HG02973 (cell line): Measurements from ENCODE around the gene MTHFSD.
"Not testable (repeated sequence)": the region's sequence is repeated elsewhere in the genome, so short reads cannot be mapped to it uniquely, and the experiment has no call there.

ENCODE experiments used
- ATAC-seq: cut with Tn5 transposase; IDR thresholded peaks from one replicate; pipeline ENCODE4 v1.9.1; 2021; ENCODE audit warnings: moderate library complexity; ENCODE audit not compliant: unreplicated experiment

The MTHFSD gene, protein sequence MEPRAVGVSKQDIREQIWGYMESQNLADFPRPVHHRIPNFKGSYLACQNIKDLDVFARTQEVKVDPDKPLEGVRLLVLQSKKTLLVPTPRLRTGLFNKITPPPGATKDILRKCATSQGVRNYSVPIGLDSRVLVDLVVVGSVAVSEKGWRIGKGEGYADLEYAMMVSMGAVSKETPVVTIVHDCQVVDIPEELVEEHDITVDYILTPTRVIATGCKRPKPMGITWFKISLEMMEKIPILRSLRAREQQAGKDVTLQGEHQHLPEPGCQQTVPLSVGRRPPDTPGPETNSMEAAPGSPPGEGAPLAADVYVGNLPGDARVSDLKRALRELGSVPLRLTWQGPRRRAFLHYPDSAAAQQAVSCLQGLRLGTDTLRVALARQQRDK

DNA sequence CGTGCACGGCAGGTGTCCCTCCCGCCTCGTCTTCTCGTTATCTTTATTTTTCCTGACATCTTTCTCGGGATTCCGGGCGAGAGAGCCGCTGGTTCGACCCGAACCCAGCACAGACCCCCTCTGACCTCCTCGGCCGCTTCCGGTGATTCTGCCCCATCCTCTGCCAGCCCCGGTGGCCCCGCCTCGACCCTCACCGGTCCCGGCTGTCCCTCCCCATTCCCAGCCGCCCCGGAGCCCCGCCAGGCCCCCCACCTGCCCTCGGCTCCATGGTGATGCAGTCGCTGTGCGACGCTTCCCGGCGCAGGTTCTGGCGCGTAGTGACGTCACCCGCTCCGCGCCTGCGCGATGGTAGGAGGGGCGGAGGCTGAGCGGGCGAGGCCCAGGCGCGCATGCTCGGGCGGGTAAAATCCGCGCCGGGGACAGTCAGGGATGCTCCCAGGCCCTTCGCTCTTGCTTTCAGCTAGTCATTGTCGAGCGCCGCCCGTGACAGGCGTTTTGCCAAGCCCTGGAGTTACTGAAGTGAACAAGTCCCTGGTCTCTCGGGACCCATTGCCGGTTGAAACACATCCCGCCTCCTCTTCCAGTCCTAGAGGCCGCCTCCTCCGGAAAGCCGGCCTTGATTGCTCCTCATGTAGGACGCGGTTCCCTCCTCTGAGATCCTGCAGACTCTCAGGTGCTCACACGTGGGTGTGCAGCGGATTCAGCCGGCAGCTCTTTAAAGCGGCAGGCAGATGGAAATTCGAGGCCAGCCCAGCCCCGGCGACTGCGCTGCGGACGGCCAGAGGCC is at the start of gene MTHFSD:
Gene MTHFSD, minus strand, starts transcription at position 319 of the 787 bp plus-strand sequence. Its CDS starts 51 bp downstream, at position 268.
- ATAC-seq = peak; percentile 76

DNA sequence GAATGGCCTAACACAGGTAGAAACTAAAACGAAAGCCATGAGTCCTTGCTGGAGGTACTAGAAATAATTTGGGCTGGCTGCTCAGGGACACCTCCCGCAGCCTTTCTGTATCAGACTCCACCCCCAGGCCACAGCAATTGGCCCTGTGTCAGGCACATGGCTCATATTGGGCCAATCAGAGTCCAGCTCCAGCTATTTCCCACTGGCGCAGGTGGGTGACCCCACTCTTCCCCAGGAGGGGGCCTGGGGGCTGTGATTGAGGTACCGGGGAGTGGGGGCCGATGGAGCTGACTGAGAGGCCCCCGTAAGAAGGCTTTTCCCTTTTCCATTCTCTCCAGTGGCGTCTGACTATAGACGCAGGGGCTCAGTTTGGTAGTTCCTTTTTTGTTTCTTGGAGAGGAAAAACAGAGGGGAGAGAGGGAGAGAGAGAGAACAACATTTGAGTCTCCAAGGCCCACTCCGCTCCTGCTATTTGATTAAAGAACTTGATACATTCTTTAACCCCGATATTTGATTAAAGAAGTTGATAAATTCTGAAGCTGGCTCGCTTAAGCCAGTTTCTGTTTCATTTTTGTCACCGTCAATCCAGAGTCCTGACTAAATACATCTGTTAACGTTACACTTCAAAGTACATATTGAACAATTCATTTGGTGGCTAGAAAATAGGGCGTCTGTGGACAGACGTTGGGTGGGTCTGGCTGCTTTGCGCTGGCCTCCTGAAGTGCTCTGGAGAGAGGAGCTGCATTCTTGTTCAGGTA is 49.6 kb upstream of the MTHFSD start:
- ATAC-seq = no peak

DNA sequence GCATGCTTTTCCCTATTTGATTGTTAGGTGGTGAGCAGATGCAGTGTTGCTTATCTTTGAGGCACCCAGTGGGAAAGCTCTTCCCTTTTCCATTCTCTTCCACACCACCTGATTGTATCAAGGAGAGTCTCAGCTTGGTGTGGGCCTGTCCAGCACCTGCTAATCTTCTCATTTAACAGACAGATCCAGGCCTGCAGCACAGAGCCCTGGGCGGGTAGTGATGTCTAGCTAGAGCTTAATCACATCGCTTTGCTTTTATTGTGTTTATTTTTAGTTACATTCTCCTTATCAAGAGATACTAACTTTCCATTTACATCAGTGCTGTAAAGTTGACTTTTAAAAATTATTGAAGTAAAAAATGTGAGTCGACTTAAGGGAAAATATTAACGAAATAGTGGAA is 47.5 kb upstream of the MTHFSD start:
- no peak for ATAC-seq

GRCh38 chr16:86601356-86601755 is 46.3 kb upstream of the MTHFSD start:
- ATAC-seq = no peak

DNA sequence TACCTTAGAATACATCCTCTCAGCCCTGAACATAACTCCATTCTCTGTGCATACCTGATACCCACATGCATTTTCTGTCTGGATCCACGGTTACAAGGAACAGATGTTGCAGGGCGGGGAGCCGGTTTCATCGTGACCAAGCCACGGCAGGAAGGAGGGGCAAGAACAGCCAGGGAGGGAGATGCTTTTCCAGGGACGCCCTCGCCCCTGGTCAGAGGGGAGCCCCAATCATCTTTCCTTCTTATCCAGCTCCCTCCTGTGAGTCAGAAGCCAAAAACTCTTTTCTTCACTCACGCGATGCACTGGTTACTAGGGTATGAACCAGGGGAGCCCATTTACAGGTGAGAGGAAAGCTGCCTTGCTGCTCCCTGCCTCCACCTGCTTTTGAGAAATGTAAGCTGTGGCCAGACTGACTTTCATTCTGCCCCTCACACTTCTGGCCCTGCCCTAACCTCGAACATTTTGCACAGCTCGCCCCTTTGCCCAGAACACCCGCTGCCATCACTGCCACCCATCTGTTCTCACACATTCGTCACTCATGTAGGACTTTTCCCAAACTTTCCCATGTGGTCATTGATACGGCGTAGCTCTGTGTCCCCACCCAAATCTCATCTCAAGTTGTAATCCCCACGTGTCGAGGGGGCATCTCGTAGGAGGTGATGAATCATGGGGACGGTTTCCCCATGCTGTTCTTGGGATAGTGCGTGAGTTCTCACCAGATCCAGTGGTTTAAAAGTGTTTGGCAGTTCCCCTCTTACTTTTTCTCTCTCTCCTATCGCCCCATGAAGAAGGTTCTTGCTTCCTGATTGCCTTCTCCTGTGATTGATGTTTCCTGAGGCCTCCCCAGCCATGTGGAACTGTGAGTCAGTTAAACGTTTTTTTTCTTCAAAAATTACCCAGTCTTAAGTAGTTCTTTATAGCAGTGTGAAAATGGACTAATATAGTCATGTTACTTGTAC is 43.9 kb upstream of the MTHFSD start:
- ATAC-seq = no peak

- no peak for ATAC-seq
Measured at GRCh38 chr16:86597880-86598606, 43.0 kb upstream of the MTHFSD start.

DNA sequence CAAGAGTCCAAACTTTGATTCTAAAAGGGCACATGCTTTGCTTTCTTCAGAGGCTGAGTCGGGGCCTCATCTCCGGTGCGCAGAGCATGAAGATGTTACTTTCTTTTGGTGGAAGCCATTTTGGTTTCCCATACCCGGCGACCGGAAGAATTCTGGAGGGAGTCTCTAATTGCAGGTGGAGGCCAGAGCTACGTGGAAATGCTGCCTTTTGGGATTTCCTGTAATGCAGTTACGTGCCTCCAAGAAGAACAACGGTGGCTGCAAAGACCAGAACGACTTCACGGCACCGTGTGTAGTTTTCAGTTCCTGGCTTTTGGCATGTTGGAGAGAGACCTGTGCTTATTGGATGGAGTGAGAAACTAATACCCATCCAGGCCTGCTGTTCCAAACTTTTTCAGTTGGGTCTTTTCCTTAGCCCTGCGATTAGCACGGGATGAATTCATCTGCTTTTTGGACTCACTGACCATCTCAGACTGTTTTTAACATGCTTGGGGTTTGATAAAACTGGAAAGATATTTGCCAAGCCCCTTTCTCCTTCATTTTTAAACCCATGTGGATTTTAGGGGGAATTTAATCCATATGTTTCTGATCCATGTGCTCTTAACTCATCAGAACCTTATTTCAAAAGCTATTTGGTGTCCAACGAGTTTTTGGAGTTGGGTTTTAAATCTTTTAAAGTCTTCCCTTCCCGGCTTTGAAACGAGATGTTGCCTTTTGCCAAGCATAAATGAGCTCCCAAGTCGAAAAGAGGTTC is 42.3 kb upstream of the MTHFSD start:
- no peak for ATAC-seq

- ATAC-seq = no peak
Measured at GRCh38 chr16:86595983-86596605, 41.1 kb upstream of the MTHFSD start.

DNA sequence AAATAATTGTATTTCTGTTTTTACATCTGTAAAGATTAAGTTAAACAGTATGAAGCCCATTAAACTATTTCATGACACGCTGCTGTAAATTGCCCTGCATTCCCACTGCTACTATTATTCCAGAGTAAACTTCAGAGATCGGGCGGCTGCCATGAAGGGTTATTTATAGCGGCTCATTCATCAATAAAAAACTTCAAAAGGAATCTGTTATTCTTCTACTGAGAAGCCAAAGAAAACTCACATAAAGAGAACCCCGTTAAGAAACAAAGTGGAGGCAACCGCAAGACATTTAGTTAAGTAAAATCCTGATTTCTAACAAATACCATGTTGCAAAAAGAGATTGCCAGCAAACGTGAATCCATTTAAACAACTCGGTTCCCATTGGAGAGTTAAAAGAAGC is 39.7 kb upstream of the MTHFSD start:
- no peak for ATAC-seq

- ATAC-seq = no peak
Measured at GRCh38 chr16:86593913-86594620, 39.0 kb upstream of the MTHFSD start.

- ATAC-seq = no peak
Measured at GRCh38 chr16:86591270-86591669, 36.2 kb upstream of the MTHFSD start.

DNA sequence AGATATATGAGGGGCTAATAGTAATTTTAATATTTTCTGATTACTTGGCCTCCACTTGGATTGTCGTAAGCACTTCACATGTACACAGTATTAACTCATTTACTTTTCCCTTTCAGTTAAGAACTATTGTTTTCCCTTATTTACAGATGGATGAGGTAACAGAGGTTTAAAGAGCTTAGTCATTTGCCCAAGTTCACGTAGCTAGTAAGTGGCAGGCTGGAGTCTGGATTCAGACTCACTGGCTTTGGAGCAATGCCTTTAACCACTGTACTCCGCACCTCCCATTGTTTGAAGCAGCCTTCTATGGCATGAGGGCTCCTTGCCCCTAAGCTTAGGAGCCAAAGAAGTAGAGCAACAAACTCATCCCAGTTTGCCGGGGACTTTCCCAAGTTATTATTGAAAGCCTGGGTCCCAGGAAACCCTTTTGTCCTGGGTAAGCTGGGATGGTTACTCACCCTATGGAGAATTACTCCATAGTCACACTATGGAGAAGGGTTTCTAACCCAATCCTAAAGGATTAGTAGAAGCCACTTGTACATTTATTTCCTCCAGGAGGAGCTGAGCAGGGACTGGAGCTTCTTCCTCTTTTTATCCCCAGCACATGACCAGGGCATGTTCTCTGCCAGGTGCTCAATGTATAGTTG is 35.6 kb upstream of the MTHFSD start:
- ATAC-seq = no peak

DNA sequence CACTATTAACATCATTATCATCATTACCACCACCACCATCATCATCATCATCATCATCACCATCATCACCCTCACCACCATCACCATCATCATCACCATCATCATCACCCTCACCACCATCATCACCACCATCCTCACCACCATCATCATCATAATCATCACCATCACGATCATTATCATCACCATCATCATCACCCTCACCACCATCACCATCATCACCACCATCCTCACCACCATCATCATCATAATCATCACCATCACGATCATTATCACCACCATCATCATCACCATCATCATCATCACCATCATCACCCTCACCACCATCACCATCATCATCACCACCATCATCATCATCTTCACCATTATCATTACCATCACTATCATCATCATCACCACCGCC is 32.9 kb upstream of the MTHFSD start:
- not testable (repeated sequence) for ATAC-seq

- ATAC-seq = no peak
Measured at GRCh38 chr16:86587487-86587886, 32.5 kb upstream of the MTHFSD start.

GRCh38 chr16:86585821-86586611 is 31.0 kb upstream of the MTHFSD start:
- ATAC-seq = no peak
